NT2/D1 (cell line): ENCODE data around the gene TSPYL4.

Experiments used
- SUZ12 ChIP-seq: IDR thresholded peaks from 2 replicates; pipeline ENCODE4 v1.6.1; 2011; ENCODE audit not compliant: insufficient read length, insufficient read depth; ENCODE audit errors: extremely low read depth
- YY1 ChIP-seq: IDR thresholded peaks from 2 replicates; pipeline ENCODE4 v1.6.1; 2011; ENCODE audit not compliant: insufficient read length, insufficient read depth
- ZNF274 ChIP-seq: IDR thresholded peaks from 2 replicates; pipeline ENCODE4 v1.6.1; 2011; ENCODE audit warnings: mild to moderate bottlenecking, low read depth, low read length

DNA sequence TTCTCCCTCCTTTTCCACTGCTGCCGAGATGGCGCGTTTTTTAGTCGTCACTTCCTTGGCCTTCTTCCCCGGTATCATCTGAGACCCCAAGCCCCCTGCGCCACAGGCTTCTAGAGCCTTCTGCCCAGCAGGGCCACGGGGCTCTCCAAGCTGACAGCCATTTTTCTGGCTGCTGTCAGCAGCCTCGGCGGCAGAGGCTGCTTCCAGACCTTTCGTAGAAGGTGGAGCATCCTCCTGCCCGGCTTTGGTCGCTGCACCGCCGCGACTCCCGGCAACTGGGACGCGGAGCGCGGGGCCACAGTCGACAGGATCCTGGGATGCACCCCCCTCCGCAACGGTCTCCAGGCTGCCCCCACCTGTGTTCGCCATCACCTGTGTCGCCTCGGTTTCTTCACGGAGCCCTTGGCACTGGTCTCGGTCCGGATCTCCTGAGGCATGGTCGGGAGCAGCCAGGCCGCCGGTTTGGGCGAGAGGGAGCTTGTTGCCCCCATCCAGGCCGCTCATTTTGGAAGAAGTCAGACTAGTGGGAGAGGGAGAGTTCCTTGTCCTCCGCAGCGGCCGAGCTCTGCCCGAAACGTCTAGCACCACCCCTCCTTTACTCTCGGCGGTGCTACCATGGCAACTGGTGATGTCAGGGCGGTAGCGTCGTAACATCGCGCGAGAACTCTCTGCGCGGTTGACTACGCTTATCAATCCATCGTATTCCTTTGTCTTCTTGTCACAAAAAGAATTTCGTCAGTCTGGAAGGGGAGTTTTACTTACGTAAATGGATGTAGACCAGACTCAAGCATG, at the start of gene TSPYL4:
- TF ChIP-seq YY1, result no peak
- no peak for TF ChIP-seq ZNF274
- no peak for TF ChIP-seq SUZ12
